HCT116 (cell line): ENCODE data around the gene TMPRSS11E. TPM values are rescaled to one million over a fixed set of nuclear protein-coding genes. Genes with fewer than 3 reads are reported as not detected.

Experiments used
- ATAC-seq: fragments of 200-7000 bp; cut with Tn5 transposase; 2 replicates; pipeline ENCODE4 v1.9.1; 2020; ENCODE audit warnings: mild to moderate bottlenecking, moderate library complexity
- BruUV-seq: library from RNA; stranded (reverse); fragments of 400-500 nt; replicated peaks from 2 replicates; lab custom pipeline; 2021; lab: Mats Ljungman, UMichigan
- CTCF ChIA-PET: fragments of 300-600 bp; sonication (Branson Sonifier 250); formaldehyde crosslinking; loops from one replicate; lab custom pipeline; 2021; ENCODE audit warnings: antibody characterized with exemption; lab: Charles Lee
- POLR2A ChIA-PET: fragments of 300-600, 350-600 bp; sonication (Branson Sonifier 250); formaldehyde crosslinking; loops from one replicate; lab custom pipeline; 2021; ENCODE audit warnings: antibody characterized with exemption; lab: Charles Lee
- RAD21 ChIA-PET, 2 experiments: fragments of 300-600 bp; sonication (Branson Sonifier 250); formaldehyde crosslinking; loops; one replicate each; lab custom pipeline; 2023; ENCODE audit warnings: low total read pairs in 2 of 2; ENCODE audit not compliant: uncharacterized antibody in 2 of 2, unreplicated experiment in 2 of 2, low non-redundant PET in 1 of 2; lab: Charles Lee
- DNase-seq: peaks from one replicate; pipeline ENCODE4 v3.0.0-alpha.2; 2010; ENCODE audit warnings: low read depth, low spot score
- H2AFZ ChIP-seq: fragments of 200-600 bp; shearing (Covaris generic), sonication (generic); 2 replicates; pipeline ENCODE4 v1.6.1; 2017; ENCODE audit warnings: low read depth, mixed run types, mixed read lengths, antibody characterized with exemption, low read length; ENCODE audit not compliant: poor library complexity, severe bottlenecking
- H3K27ac ChIP-seq: 2 replicates; pipeline ENCODE4 v1.5.1; 2012; ENCODE audit warnings: low read depth, low read length
- H3K27me3 ChIP-seq: fragments of 200-600 bp; sonication (generic); 2 replicates; pipeline ENCODE4 v1.6.1; 2016; ENCODE audit warnings: mixed run types, low read length, mixed read lengths; ENCODE audit not compliant: insufficient read depth
- H3K36me3 ChIP-seq, 2 experiments: fragments of 200-500 bp in 1 of 2; fragments of 200-600 bp in 1 of 2; sonication (Bioruptor generic) in 1 of 2; sonication (generic) in 1 of 2; 2 replicates each; pipeline versions ENCODE4 v1.5.1 to v1.6.1; 2014 to 2016; ENCODE audit warnings: low read length in 2 of 2, inconsistent platforms in 1 of 2, mixed read lengths in 1 of 2, mixed run types in 1 of 2; ENCODE audit not compliant: insufficient read depth in 2 of 2, control insufficient read depth in 1 of 2
- H3K4me1 ChIP-seq, 2 experiments: fragments of 200-600 bp in 1 of 2; sonication (generic) in 1 of 2; 2 replicates each; pipeline versions ENCODE4 v1.5.1 to v1.6.1; 2012 to 2017; ENCODE audit warnings: low read length in 2 of 2, inconsistent platforms in 1 of 2, mild to moderate bottlenecking in 1 of 2, mixed read lengths in 1 of 2, mixed run types in 1 of 2, moderate library complexity in 1 of 2; ENCODE audit not compliant: insufficient read depth in 2 of 2, control insufficient read depth in 1 of 2
- H3K4me2 ChIP-seq: fragments of 200-600 bp; sonication (generic); 2 replicates; pipeline ENCODE4 v1.6.1; 2017; ENCODE audit warnings: mixed run types, low read length, mixed read lengths
- H3K4me3 ChIP-seq, 2 experiments: fragments of 200-600 bp in 1 of 2; sonication (generic) in 1 of 2; replicated peaks in 1 of 2; 2 replicates each; pipeline ENCODE4 v1.5.1; 2011 to 2016; ENCODE audit warnings: low read length in 2 of 2, control low read depth in 1 of 2, low read depth in 1 of 2, mild to moderate bottlenecking in 1 of 2, mixed read lengths in 1 of 2, mixed run types in 1 of 2
- H3K79me2 ChIP-seq: fragments of 200-600 bp; sonication (generic); 2 replicates; pipeline ENCODE4 v1.6.1; 2017; ENCODE audit warnings: mild to moderate bottlenecking, mixed run types, low read length, moderate library complexity, mixed read lengths; ENCODE audit not compliant: insufficient read depth
- H3K9ac ChIP-seq: fragments of 200-600 bp; sonication (generic); 2 replicates; pipeline ENCODE4 v1.6.1; 2016; ENCODE audit warnings: low read length, mixed read lengths
- H3K9me2 ChIP-seq: fragments of 200-600 bp; sonication (generic), shearing (Covaris generic); 2 replicates; pipeline ENCODE4 v1.6.1; 2017; ENCODE audit warnings: mixed run types, mild to moderate bottlenecking, moderate library complexity; ENCODE audit not compliant: insufficient read depth
- H3K9me3 ChIP-seq, 2 experiments: fragments of 200-500 bp in 1 of 2; fragments of 200-600 bp in 1 of 2; sonication (Bioruptor generic) in 1 of 2; sonication (generic) in 1 of 2; 2 replicates each; pipeline ENCODE4 v1.6.1; 2014 to 2017; ENCODE audit warnings: low read length in 2 of 2, mixed read lengths in 2 of 2, inconsistent platforms in 1 of 2, low read depth in 1 of 2, mild to moderate bottlenecking in 1 of 2, mixed run types in 1 of 2, moderate library complexity in 1 of 2; ENCODE audit not compliant: control insufficient read depth in 1 of 2, insufficient read depth in 1 of 2
- H4K20me1 ChIP-seq: fragments of 200-600 bp; sonication (generic), shearing (Covaris generic); 2 replicates; pipeline ENCODE4 v1.6.1; 2017; ENCODE audit warnings: mixed run types, mild to moderate bottlenecking, moderate library complexity; ENCODE audit not compliant: insufficient read depth
- ATF3 ChIP-seq: IDR thresholded peaks from 2 replicates; pipeline ENCODE4 v1.6.1; 2012
- CBX3 ChIP-seq: IDR thresholded peaks from 2 replicates; pipeline ENCODE4 v1.6.1; 2012; ENCODE audit warnings: low read depth
- CTCF ChIP-seq, 3 experiments: fragments of 200-600 bp in 1 of 3; sonication (generic) in 1 of 3; IDR thresholded peaks in 2 of 3; conservative IDR thresholded peaks in 1 of 3; 2 replicates each; pipeline ENCODE4 v1.5.1; 2012 to 2017; ENCODE audit warnings: low read depth in 2 of 3, low read length in 2 of 3, antibody characterized with exemption in 1 of 3, borderline replicate concordance in 1 of 3, control low read depth in 1 of 3, mild to moderate bottlenecking in 1 of 3, mixed read lengths in 1 of 3, mixed run types in 1 of 3, moderate library complexity in 1 of 3; ENCODE audit not compliant: insufficient read depth in 1 of 3
- EGR1 ChIP-seq: IDR thresholded peaks from 2 replicates; pipeline ENCODE4 v1.6.1; 2012; ENCODE audit warnings: low read depth
- EZH2phosphoT487 ChIP-seq: fragments of 200-600 bp; IDR thresholded peaks from 2 replicates; pipeline ENCODE4 v1.6.1; 2018; ENCODE audit warnings: antibody characterized with exemption, borderline replicate concordance
- FOSL1 ChIP-seq: IDR thresholded peaks from 2 replicates; pipeline ENCODE4 v1.6.1; 2012; ENCODE audit warnings: low read depth
- JUND ChIP-seq: IDR thresholded peaks from 2 replicates; pipeline ENCODE4 v1.6.1; 2012
- POLR2A ChIP-seq: IDR thresholded peaks from 2 replicates; pipeline ENCODE4 v1.7.0; 2011; ENCODE audit warnings: borderline replicate concordance; ENCODE audit not compliant: insufficient read depth, insufficient read length; ENCODE audit errors: extremely low read depth
- POLR2AphosphoS5 ChIP-seq: IDR thresholded peaks from 2 replicates; pipeline ENCODE4 v1.6.1; 2011; ENCODE audit warnings: mild to moderate bottlenecking, low read depth, low read length, moderate library complexity
- RAD21 ChIP-seq: IDR thresholded peaks from 2 replicates; pipeline ENCODE4 v1.6.1; 2012; ENCODE audit warnings: low read depth, mild to moderate bottlenecking
- SIN3A ChIP-seq: IDR thresholded peaks from 2 replicates; pipeline ENCODE4 v1.6.1; 2012; ENCODE audit warnings: low read depth
- SP1 ChIP-seq: IDR thresholded peaks from 2 replicates; pipeline ENCODE4 v1.6.1; 2012; ENCODE audit warnings: low read depth
- SRF ChIP-seq: IDR thresholded peaks from 2 replicates; pipeline ENCODE4 v1.6.1; 2012; ENCODE audit warnings: low read depth
- TCF7L2 ChIP-seq: IDR thresholded peaks from 2 replicates; pipeline ENCODE4 v1.7.0; 2011; ENCODE audit warnings: borderline replicate concordance, inconsistent platforms; ENCODE audit not compliant: insufficient read depth, insufficient read length; ENCODE audit errors: extremely low read depth
- YY1 ChIP-seq: IDR thresholded peaks from 2 replicates; pipeline ENCODE4 v1.6.1; 2011; ENCODE audit warnings: low read length, low read depth, moderate library complexity, mild to moderate bottlenecking; ENCODE audit not compliant: insufficient replicate concordance; ENCODE audit errors: extremely low read depth
- ZBTB33 ChIP-seq: IDR thresholded peaks from 2 replicates; pipeline ENCODE4 v1.6.1; 2011; ENCODE audit warnings: mild to moderate bottlenecking, low read length, moderate library complexity; ENCODE audit not compliant: insufficient replicate concordance; ENCODE audit errors: extremely low read depth
- ZFX ChIP-seq: fragments of 450-650 bp; IDR thresholded peaks from 2 replicates; pipeline ENCODE4 v1.6.1; 2017
- intact Hi-C: fragments of 100-400 bp; cut with micrococcal nuclease; formaldehyde crosslinking; loops from 2 replicates; pipeline ENCODE4 v1.10.0; 2022
- total RNA-seq: library from RNA; stranded (reverse); gene quantifications from one replicate; pipeline ENCODE4 v1.2.1, GENCODE V29; 2021; ENCODE audit not compliant: unreplicated experiment
- TF ChIP-seq, protein P1 (sequence below): IDR thresholded peaks from 2 replicates; pipeline ENCODE4 v1.6.1; 2012
- TF ChIP-seq, protein P2 (sequence below): IDR thresholded peaks from 2 replicates; pipeline ENCODE4 v1.6.1; 2012; ENCODE audit warnings: low read depth

Gene TMPRSS11E
- total RNA-seq, 1 experiment from 2014 or later: not detected

GRCh38 chr4:68434836-68435235, 12.4 kb upstream of the TMPRSS11E start:
- no peaks in the 10 kb centered on the region for H3K4me1 ChIP-seq

More at GRCh38 chr4:68434836-68435235, 12.4 kb upstream of the TMPRSS11E start:
- BruUV-seq: no TSS peak
- no peak for ATAC-seq
- Histone ChIP-seq H2AFZ (no peak overlapping the region), H3K36me3 (no peaks in the 10 kb centered on the region), H3K9ac (no peak overlapping the region), H3K9me3 (no peaks in the 10 kb centered on the region), H4K20me1 (no peaks in the 10 kb centered on the region), H3K4me2 (no peak overlapping the region), H3K27ac (no peak overlapping the region), H3K9me2 (no peaks in the 10 kb centered on the region), H3K79me2 (no peaks in the 10 kb centered on the region), H3K27me3 (no peaks in the 10 kb centered on the region), H3K4me3 (no peak overlapping the region)
- CTCF ChIA-PET: no interaction called here
- POLR2A ChIA-PET: no interaction called here
- intact Hi-C loops: no loop called here
- no peak for DNase-seq
- TF ChIP-seq TCF7L2: no peak
- TF ChIP-seq POLR2A: no peak
- no peak for TF ChIP-seq EGR1
- no peak for TF ChIP-seq SP1
- TF ChIP-seq ATF3: no peak
- TF ChIP-seq CTCF (IDR thresholded peaks at IDR 0.05 in 2 of 3, conservative IDR thresholded peaks at IDR 0.05 in 1 of 3; ENCODE audit: borderline replicate concordance in 1 of 3, insufficient read depth in 1 of 3, low read depth in 2 of 3, low read length in 2 of 3): no peak
- no peak for TF ChIP-seq SIN3A
- TF ChIP-seq EZH2phosphoT487: no peak
- no peak for TF ChIP-seq ZFX
- TF ChIP-seq FOSL1: no peak
- TF ChIP-seq, protein P1, sequence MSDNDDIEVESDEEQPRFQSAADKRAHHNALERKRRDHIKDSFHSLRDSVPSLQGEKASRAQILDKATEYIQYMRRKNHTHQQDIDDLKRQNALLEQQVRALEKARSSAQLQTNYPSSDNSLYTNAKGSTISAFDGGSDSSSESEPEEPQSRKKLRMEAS: no peak
- TF ChIP-seq SRF: no peak
- TF ChIP-seq POLR2AphosphoS5: no peak
- TF ChIP-seq RAD21: no peak
- TF ChIP-seq, protein P2, sequence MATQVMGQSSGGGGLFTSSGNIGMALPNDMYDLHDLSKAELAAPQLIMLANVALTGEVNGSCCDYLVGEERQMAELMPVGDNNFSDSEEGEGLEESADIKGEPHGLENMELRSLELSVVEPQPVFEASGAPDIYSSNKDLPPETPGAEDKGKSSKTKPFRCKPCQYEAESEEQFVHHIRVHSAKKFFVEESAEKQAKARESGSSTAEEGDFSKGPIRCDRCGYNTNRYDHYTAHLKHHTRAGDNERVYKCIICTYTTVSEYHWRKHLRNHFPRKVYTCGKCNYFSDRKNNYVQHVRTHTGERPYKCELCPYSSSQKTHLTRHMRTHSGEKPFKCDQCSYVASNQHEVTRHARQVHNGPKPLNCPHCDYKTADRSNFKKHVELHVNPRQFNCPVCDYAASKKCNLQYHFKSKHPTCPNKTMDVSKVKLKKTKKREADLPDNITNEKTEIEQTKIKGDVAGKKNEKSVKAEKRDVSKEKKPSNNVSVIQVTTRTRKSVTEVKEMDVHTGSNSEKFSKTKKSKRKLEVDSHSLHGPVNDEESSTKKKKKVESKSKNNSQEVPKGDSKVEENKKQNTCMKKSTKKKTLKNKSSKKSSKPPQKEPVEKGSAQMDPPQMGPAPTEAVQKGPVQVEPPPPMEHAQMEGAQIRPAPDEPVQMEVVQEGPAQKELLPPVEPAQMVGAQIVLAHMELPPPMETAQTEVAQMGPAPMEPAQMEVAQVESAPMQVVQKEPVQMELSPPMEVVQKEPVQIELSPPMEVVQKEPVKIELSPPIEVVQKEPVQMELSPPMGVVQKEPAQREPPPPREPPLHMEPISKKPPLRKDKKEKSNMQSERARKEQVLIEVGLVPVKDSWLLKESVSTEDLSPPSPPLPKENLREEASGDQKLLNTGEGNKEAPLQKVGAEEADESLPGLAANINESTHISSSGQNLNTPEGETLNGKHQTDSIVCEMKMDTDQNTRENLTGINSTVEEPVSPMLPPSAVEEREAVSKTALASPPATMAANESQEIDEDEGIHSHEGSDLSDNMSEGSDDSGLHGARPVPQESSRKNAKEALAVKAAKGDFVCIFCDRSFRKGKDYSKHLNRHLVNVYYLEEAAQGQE: no peak
- TF ChIP-seq JUND: no peak
- TF ChIP-seq YY1: no peak
- TF ChIP-seq ZBTB33: no peak
- TF ChIP-seq CBX3: no peak
- RAD21 ChIA-PET: no interaction called here
